ENCODE data around the gene FAM124B. TPM values are rescaled to one million over a fixed set of nuclear protein-coding genes. Genes with fewer than 3 reads are reported as not detected.

Gene FAM124B
- polyA plus RNA-seq, 1 of the 3 experiments (the other 2 are of a cell fraction), result not detected

DNA sequence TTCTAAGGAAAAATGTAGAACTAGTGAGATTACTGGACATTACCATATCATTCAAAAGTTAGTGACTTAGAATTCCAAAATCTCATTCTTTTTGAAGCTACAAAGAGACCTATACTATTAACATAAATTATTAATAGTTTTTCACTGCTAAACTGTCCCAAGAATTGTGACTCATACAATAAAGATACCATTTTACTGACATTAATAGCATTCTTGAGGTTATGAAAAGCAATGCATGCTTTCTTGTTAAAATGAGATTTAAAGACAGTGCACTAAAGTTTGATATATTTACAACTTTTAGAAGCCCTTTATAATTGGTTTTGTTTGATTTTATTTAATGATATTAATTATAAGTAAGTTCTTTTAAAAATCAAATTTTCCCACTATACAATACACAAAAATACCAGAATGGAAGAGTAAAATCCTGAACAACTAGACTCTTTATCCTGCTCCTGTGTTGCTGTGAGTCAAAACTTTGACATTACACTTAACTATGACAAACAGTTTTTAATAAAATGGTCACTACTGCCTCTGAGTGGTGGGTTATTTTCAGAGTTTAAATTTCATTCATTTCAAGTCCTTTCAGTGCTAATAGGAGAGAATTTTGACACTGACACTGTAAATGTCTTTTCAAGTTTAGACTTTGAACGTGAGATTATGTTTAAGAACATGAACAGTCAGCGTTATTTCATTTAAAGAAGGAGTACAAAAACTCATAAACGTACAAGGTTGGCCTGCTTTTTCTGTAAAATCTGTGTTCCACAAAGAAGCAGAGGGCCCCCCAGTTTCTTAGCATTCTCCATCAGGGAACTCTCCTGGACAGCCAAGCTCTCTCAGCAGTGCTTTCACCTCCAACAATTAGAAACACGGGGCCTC is 54.5 kb downstream of the FAM124B start (continued):
- TF ChIP-seq, protein P1, sequence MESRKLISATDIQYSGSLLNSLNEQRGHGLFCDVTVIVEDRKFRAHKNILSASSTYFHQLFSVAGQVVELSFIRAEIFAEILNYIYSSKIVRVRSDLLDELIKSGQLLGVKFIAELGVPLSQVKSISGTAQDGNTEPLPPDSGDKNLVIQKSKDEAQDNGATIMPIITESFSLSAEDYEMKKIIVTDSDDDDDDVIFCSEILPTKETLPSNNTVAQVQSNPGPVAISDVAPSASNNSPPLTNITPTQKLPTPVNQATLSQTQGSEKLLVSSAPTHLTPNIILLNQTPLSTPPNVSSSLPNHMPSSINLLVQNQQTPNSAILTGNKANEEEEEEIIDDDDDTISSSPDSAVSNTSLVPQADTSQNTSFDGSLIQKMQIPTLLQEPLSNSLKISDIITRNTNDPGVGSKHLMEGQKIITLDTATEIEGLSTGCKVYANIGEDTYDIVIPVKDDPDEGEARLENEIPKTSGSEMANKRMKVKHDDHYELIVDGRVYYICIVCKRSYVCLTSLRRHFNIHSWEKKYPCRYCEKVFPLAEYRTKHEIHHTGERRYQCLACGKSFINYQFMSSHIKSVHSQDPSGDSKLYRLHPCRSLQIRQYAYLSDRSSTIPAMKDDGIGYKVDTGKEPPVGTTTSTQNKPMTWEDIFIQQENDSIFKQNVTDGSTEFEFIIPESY (IDR thresholded peaks at IDR 0.05; ENCODE audit: borderline replicate concordance, low read depth), result no peak
- TF ChIP-seq SMC3 (IDR thresholded peaks at IDR 0.05; ENCODE audit: low read depth, low read length) (no peak), FOXM1 (IDR thresholded peaks at IDR 0.05; ENCODE audit: low read depth) (no peak), TCF12 (IDR thresholded peaks at IDR 0.05) (peak; percentile 56), NFIC (IDR thresholded peaks at IDR 0.05; ENCODE audit: borderline replicate concordance) (no peak), EP300 (IDR thresholded peaks at IDR 0.05; ENCODE audit: borderline replicate concordance in 1 of 2, low read depth in 1 of 2, low read length in 1 of 2) (peak in 1 of 2 experiments; percentile 60; a peak in 1 of 4 replicates), EZH2phosphoT487 (IDR thresholded peaks at IDR 0.05; ENCODE audit: borderline replicate concordance, low read depth) (no peak)
- TF ChIP-seq, protein P2, sequence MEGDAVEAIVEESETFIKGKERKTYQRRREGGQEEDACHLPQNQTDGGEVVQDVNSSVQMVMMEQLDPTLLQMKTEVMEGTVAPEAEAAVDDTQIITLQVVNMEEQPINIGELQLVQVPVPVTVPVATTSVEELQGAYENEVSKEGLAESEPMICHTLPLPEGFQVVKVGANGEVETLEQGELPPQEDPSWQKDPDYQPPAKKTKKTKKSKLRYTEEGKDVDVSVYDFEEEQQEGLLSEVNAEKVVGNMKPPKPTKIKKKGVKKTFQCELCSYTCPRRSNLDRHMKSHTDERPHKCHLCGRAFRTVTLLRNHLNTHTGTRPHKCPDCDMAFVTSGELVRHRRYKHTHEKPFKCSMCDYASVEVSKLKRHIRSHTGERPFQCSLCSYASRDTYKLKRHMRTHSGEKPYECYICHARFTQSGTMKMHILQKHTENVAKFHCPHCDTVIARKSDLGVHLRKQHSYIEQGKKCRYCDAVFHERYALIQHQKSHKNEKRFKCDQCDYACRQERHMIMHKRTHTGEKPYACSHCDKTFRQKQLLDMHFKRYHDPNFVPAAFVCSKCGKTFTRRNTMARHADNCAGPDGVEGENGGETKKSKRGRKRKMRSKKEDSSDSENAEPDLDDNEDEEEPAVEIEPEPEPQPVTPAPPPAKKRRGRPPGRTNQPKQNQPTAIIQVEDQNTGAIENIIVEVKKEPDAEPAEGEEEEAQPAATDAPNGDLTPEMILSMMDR (IDR thresholded peaks at IDR 0.05), result peak; percentile 34
- TF ChIP-seq, protein P3, sequence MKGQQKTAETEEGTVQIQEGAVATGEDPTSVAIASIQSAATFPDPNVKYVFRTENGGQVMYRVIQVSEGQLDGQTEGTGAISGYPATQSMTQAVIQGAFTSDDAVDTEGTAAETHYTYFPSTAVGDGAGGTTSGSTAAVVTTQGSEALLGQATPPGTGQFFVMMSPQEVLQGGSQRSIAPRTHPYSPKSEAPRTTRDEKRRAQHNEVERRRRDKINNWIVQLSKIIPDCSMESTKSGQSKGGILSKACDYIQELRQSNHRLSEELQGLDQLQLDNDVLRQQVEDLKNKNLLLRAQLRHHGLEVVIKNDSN (IDR thresholded peaks at IDR 0.05; ENCODE audit: borderline replicate concordance, low read depth), result no peak

DNA sequence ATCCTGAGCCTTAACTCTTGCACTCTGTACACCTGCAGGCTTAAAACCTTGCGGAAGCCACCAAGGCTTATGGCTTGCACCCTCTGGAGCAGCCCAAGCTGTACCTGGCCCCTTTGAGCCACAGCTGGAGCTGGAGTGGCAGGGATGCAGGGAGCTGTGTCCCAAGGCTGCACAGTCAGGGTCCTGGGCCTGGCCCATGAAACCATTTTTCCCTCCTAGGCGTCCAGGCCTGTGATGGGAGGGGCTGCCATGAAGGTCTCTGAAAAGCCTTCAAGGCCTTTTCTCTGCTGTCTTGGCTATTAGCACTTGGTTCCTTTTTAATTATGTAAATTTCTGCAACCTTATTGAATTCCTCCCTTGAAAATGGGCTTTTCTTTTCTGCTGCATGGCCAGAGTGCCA is 56.4 kb downstream of the FAM124B start:
- DNase-seq, result no peak
- CTCF ChIA-PET, result interaction anchor here (2.4 kb wide), 1 partner anchor 306 kb away, joined by 7 read pairs; no protein-coding TSS in a partner anchor
- Histone ChIP-seq H3K79me2 (ENCODE audit: insufficient read depth) (no peaks in the 10 kb centered on the region), H3K4me3 (ENCODE audit: low read depth in 2 of 2, low read length in 1 of 2) (no peak overlapping the region), H4K20me1 (ENCODE audit: insufficient read depth) (no peaks in the 10 kb centered on the region), H3K4me2 (no peak overlapping the region), H3K9me2 (no peaks in the 10 kb centered on the region), H3K36me3 (replicated peaks in 1 of 2; ENCODE audit: control insufficient read depth in 1 of 2, insufficient read depth in 2 of 2, low read length in 1 of 2) (no peaks in the 10 kb centered on the region), H3K4me1 (ENCODE audit: control insufficient read depth in 1 of 2, insufficient read depth in 2 of 2, low read depth in 1 of 2, low read length in 1 of 2) (peaks cover 0 to 19% of the 10 kb centered on the region in 2 experiments; a peak in 2 of 4 replicates), H3K27ac (ENCODE audit: low read depth in 2 of 2, low read length in 1 of 2) (no peak overlapping the region), H3K9ac (no peak overlapping the region), H3K27me3 (ENCODE audit: insufficient read depth) (no peaks in the 10 kb centered on the region), H3K9me3 (no peaks in the 10 kb centered on the region), H3F3A (replicated peaks; ENCODE audit: insufficient read depth) (peaks cover 3% of the 10 kb centered on the region), H2AFZ (ENCODE audit: low read depth) (no peak overlapping the region)
- POLR2A ChIA-PET, result no interaction called here
- WGBS (ENCODE audit: low lambda C conversion rate), result 79% methylated on average over 2 of the region's 2 CpGs
- TF ChIP-seq, protein P4, sequence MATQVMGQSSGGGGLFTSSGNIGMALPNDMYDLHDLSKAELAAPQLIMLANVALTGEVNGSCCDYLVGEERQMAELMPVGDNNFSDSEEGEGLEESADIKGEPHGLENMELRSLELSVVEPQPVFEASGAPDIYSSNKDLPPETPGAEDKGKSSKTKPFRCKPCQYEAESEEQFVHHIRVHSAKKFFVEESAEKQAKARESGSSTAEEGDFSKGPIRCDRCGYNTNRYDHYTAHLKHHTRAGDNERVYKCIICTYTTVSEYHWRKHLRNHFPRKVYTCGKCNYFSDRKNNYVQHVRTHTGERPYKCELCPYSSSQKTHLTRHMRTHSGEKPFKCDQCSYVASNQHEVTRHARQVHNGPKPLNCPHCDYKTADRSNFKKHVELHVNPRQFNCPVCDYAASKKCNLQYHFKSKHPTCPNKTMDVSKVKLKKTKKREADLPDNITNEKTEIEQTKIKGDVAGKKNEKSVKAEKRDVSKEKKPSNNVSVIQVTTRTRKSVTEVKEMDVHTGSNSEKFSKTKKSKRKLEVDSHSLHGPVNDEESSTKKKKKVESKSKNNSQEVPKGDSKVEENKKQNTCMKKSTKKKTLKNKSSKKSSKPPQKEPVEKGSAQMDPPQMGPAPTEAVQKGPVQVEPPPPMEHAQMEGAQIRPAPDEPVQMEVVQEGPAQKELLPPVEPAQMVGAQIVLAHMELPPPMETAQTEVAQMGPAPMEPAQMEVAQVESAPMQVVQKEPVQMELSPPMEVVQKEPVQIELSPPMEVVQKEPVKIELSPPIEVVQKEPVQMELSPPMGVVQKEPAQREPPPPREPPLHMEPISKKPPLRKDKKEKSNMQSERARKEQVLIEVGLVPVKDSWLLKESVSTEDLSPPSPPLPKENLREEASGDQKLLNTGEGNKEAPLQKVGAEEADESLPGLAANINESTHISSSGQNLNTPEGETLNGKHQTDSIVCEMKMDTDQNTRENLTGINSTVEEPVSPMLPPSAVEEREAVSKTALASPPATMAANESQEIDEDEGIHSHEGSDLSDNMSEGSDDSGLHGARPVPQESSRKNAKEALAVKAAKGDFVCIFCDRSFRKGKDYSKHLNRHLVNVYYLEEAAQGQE (IDR thresholded peaks at IDR 0.05; ENCODE audit: low read depth, low read length), result no peak
- no peak for TF ChIP-seq RXRA (IDR thresholded peaks at IDR 0.05; ENCODE audit: borderline replicate concordance, low read depth)
- no peak for TF ChIP-seq NFIC (IDR thresholded peaks at IDR 0.05; ENCODE audit: borderline replicate concordance)
- TF ChIP-seq EZH2phosphoT487 (IDR thresholded peaks at IDR 0.05; ENCODE audit: borderline replicate concordance, low read depth), result no peak
- TF ChIP-seq, protein P2 (IDR thresholded peaks at IDR 0.05), result no peak
- TF ChIP-seq POLR2AphosphoS5 (IDR thresholded peaks at IDR 0.05; ENCODE audit: low read depth, low read length), result no peak
